ENCODE results near the gene ACOT8. TPM values are rescaled to one million over a fixed set of nuclear protein-coding genes. Genes with fewer than 3 reads are reported as not detected.

ACOT8 gene
- total and polyA plus RNA-seq, 2 of the 4 experiments (the other 2 are of a cell fraction) = 29.8 to 47.5 TPM

DNA sequence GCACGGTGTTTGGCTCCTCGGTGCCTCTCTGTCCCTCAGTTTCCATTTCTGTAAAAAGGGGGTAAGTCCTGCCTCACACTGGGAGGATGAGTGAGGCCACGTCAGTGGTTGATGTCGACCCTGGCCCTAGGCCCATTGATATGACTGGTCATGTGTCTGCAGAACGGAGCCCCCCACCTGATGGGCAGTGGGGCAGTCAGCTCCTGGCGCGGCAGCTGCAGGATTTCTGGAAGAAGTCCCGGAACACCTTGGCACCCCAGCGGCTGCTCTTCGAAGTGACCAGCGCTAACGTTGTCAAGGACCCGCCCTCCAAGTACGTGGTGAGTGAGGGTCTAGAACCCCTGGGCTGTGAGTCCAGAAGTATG lies 22.4 kb downstream of the ACOT8 start:
- dilution Hi-C loops (cut with HindIII; ENCODE audit: low sequenced_read_pairs, unreplicated experiment) = no loop called here
- in situ Hi-C loops (cut with MboI; ENCODE audit: low sequenced_read_pairs) = no loop called here

More for the DNA sequence above, 22.4 kb downstream of the ACOT8 start:
- Histone ChIP-seq H3K18ac (ENCODE audit: low read depth, low read length) (no peak overlapping the region), H2BK15ac (ENCODE audit: low read depth, low read length) (peak overlapping the region; percentile 25; the same call in 1 of the 3 replicates), H3K4me2 (ENCODE audit: low read depth, low read length) (peak overlapping the region; percentile 98), H4K20me1 (ENCODE audit: insufficient read depth, low read length) (no peaks in the 10 kb centered on the region), H2AK5ac (ENCODE audit: low read depth, low read length) (peak overlapping the region; percentile 92), H3K27ac (ENCODE audit: insufficient read depth, low read length) (peak overlapping the region; percentile 4; the same call in 1 of the 2 replicates), H3K9me3 (ENCODE audit: control insufficient read depth, insufficient read depth, low read length) (no peaks in the 10 kb centered on the region), H3K14ac (replicated peaks; ENCODE audit: low read depth, low read length) (0 out of 2 replicates have a peak overlapping the region, but pooled peaks have one; percentile 1), H3K56ac (ENCODE audit: extremely low read depth, insufficient read depth, low read length) (no peak overlapping the region), H3K79me1 (ENCODE audit: low read depth in 1 of 2, low read length in 2 of 2) (peaks cover 15 to 27% of the 10 kb centered on the region in 2 experiments), H2BK5ac (ENCODE audit: low read depth, low read length, poor library complexity, severe bottlenecking) (no peak overlapping the region), H3K4me3 (ENCODE audit: insufficient read depth, low read depth, low read length) (peak overlapping the region; percentile 94), H3K27me3 (ENCODE audit: control insufficient read depth, insufficient read depth, low read length) (no peaks in the 10 kb centered on the region), H4K8ac (ENCODE audit: low read depth in 2 of 2, low read length in 2 of 2) (peak overlapping the region; percentile 68 to 69; a peak in 3 of 4 replicates), H2AK9ac (replicated peaks; ENCODE audit: low read depth, low read length, poor library complexity) (peak overlapping the region; percentile 97), H3K23ac (ENCODE audit: low read depth, low read length) (peak overlapping the region; percentile 96), H3K36me3 (ENCODE audit: control insufficient read depth, insufficient read depth, low read length) (peaks cover 9% of the 10 kb centered on the region), H4K5ac (ENCODE audit: low read depth, low read length) (no peak overlapping the region), H2BK120ac (ENCODE audit: low read depth, low read length) (no peak overlapping the region), H2BK20ac (ENCODE audit: low read depth, low read length) (no peak overlapping the region), H2AFZ (replicated peaks; ENCODE audit: low read length, poor library complexity) (no peak overlapping the region), H3K9ac (ENCODE audit: low read depth, low read length) (peak overlapping the region; percentile 94), H3K4ac (ENCODE audit: low read depth, low read length) (peak overlapping the region; percentile 66; the same call in 1 of the 2 replicates), H4K91ac (ENCODE audit: insufficient read depth, low read depth, low read length) (peak overlapping the region; percentile 67; the same call in 1 of the 2 replicates), H3K4me1 (ENCODE audit: control insufficient read depth, insufficient read depth, low read length) (peaks cover 18% of the 10 kb centered on the region), H3K9me1 (ENCODE audit: insufficient read depth, low read length) (peaks cover 17% of the 10 kb centered on the region)
- TF ChIP-seq, protein P1, sequence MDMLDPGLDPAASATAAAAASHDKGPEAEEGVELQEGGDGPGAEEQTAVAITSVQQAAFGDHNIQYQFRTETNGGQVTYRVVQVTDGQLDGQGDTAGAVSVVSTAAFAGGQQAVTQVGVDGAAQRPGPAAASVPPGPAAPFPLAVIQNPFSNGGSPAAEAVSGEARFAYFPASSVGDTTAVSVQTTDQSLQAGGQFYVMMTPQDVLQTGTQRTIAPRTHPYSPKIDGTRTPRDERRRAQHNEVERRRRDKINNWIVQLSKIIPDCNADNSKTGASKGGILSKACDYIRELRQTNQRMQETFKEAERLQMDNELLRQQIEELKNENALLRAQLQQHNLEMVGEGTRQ (IDR thresholded peaks at IDR 0.05; ENCODE audit: low read depth, low read length) = no peak
- TF ChIP-seq NFE2L2 (IDR thresholded peaks at IDR 0.05; ENCODE audit: low read depth, low read length) (no peak), RCOR1 (IDR thresholded peaks at IDR 0.05; ENCODE audit: insufficient replicate concordance, low read length) (no peak), MAFK (IDR thresholded peaks at IDR 0.05; ENCODE audit: low read depth, low read length) (no peak), MAZ (IDR thresholded peaks at IDR 0.05; ENCODE audit: borderline replicate concordance, low read depth, low read length) (no peak), CEBPB (IDR thresholded peaks at IDR 0.05; ENCODE audit: low read depth, low read length) (no peak), CHD1 (IDR thresholded peaks at IDR 0.05; ENCODE audit: low read depth, low read length) (no peak), RAD21 (IDR thresholded peaks at IDR 0.05; ENCODE audit: low read length) (no peak), POLR2A (IDR thresholded peaks at IDR 0.05; ENCODE audit: low read depth, low read length) (no peak), MXI1 (IDR thresholded peaks at IDR 0.05; ENCODE audit: borderline replicate concordance, low read depth, low read length) (no peak), BHLHE40 (IDR thresholded peaks at IDR 0.05; ENCODE audit: low read depth, low read length) (no peak), SMC3 (IDR thresholded peaks at IDR 0.05; ENCODE audit: low read depth, low read length) (no peak)
- TF ChIP-seq, protein P2, sequence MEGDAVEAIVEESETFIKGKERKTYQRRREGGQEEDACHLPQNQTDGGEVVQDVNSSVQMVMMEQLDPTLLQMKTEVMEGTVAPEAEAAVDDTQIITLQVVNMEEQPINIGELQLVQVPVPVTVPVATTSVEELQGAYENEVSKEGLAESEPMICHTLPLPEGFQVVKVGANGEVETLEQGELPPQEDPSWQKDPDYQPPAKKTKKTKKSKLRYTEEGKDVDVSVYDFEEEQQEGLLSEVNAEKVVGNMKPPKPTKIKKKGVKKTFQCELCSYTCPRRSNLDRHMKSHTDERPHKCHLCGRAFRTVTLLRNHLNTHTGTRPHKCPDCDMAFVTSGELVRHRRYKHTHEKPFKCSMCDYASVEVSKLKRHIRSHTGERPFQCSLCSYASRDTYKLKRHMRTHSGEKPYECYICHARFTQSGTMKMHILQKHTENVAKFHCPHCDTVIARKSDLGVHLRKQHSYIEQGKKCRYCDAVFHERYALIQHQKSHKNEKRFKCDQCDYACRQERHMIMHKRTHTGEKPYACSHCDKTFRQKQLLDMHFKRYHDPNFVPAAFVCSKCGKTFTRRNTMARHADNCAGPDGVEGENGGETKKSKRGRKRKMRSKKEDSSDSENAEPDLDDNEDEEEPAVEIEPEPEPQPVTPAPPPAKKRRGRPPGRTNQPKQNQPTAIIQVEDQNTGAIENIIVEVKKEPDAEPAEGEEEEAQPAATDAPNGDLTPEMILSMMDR (conservative IDR thresholded peaks at IDR 0.05; ENCODE audit: low read depth, low read length) = no peak
- no peak for ATAC-seq (ENCODE audit: low read depth)
- ChIA-PET CTCF (no interaction called here), POLR2A (ENCODE audit: unreplicated experiment) (interaction anchor here (0.6 kb wide), 2 partner anchors 14 to 106 kb away, joined by 3 read pairs; no protein-coding TSS in a partner anchor)
- no peak for DNase-seq
- 95% methylated on average over 3 of the region's 14 CpGs; no CpG with 5 or more reads in 1 of the 2 experiments for WGBS, 2 experiments (ENCODE audit: extremely low coverage in 2 of 2, insufficient read length in 1 of 2)
- intact Hi-C loops (cut with micrococcal nuclease) = loop anchor here (10.0 kb wide), 1 partner anchor 100 kb away; the partner anchor contains the start of gene PCIF1
- BruUV-seq (replicated peaks) = no TSS peak

Data from IMR-90 (cell line).